MM.1S (cell line): ENCODE results near the gene NME3.

Source experiments
- DNase-seq: peaks from one replicate; pipeline ENCODE4 v3.0.0-alpha.2; 2015
- H2AFZ ChIP-seq: fragments of 300-600 bp; sonication (generic); 2 replicates; pipeline ENCODE4 v1.6.0; 2016; ENCODE audit warnings: antibody characterized with exemption, low read length
- H3F3A ChIP-seq: fragments of 300-600 bp; sonication (generic); 2 replicates; pipeline ENCODE4 v1.6.1; 2016; ENCODE audit warnings: mild to moderate bottlenecking, antibody characterized with exemption, low read length, moderate library complexity, mixed read lengths; ENCODE audit not compliant: insufficient read depth
- H3K27ac ChIP-seq: fragments of 300-600 bp; sonication (generic); 2 replicates; pipeline ENCODE4 v1.5.1; 2016; ENCODE audit warnings: mild to moderate bottlenecking, low read length
- H3K27me3 ChIP-seq: fragments of 300-600 bp; sonication (generic); replicated peaks from 2 replicates; pipeline ENCODE4 v1.6.0; 2016; ENCODE audit warnings: low read length; ENCODE audit not compliant: insufficient read depth
- H3K36me3 ChIP-seq: fragments of 300-600 bp; sonication (generic); replicated peaks from 2 replicates; pipeline ENCODE4 v1.6.1; 2016; ENCODE audit warnings: mild to moderate bottlenecking, low read length, mixed read lengths; ENCODE audit not compliant: insufficient read depth
- H3K4me1 ChIP-seq: fragments of 300-600 bp; sonication (generic); 2 replicates; pipeline ENCODE4 v1.6.1; 2016; ENCODE audit warnings: low read length, mixed read lengths
- H3K4me2 ChIP-seq: fragments of 300-600 bp; sonication (generic); 2 replicates; pipeline ENCODE4 v1.6.0; 2016; ENCODE audit warnings: low read depth, low read length
- H3K4me3 ChIP-seq: fragments of 300-600 bp; sonication (generic); 2 replicates; pipeline ENCODE4 v1.5.1; 2016; ENCODE audit warnings: low read length, mixed read lengths
- H3K79me2 ChIP-seq: fragments of 300-600 bp; sonication (generic); 2 replicates; pipeline ENCODE4 v1.6.1; 2016; ENCODE audit warnings: mixed run types, low read length, mixed read lengths
- H3K9ac ChIP-seq: fragments of 300-600 bp; sonication (generic); 2 replicates; pipeline ENCODE4 v1.6.1; 2016; ENCODE audit warnings: low read length, mixed read lengths
- H3K9me2 ChIP-seq: fragments of 300-600 bp; sonication (generic); replicated peaks from 2 replicates; pipeline ENCODE4 v1.6.1; 2016; ENCODE audit warnings: mild to moderate bottlenecking, low read length, mixed read lengths; ENCODE audit not compliant: insufficient read depth
- H3K9me3 ChIP-seq: fragments of 300-600 bp; sonication (generic); replicated peaks from 2 replicates; pipeline ENCODE4 v1.6.1; 2016; ENCODE audit warnings: mild to moderate bottlenecking, low read length, mixed read lengths; ENCODE audit not compliant: insufficient read depth
- H4K20me1 ChIP-seq: fragments of 300-600 bp; sonication (generic); 2 replicates; pipeline ENCODE4 v1.6.1; 2016; ENCODE audit warnings: mild to moderate bottlenecking, low read length, moderate library complexity, mixed read lengths; ENCODE audit not compliant: insufficient read depth
- CTCF ChIP-seq: fragments of 300-600 bp; sonication (generic); IDR thresholded peaks from 2 replicates; pipeline ENCODE4 v1.5.1; 2016; ENCODE audit warnings: antibody characterized with exemption, low read length, mixed read lengths
- EZH2 ChIP-seq: fragments of 300-600 bp; sonication (generic); optimal IDR thresholded peaks from 2 replicates; pipeline ENCODE3; 2017; ENCODE audit warnings: low read depth, mild to moderate bottlenecking, antibody characterized with exemption, low read length, mixed read lengths
- EZH2phosphoT487 ChIP-seq: fragments of 300-600 bp; sonication (generic); IDR thresholded peaks from 2 replicates; pipeline ENCODE4 v1.6.1; 2018; ENCODE audit warnings: antibody characterized with exemption, low read length

The NME3 gene

GRCh38 chr16:1780677-1781072 is 9.3 kb upstream of the NME3 start:
- Histone ChIP-seq H3K27ac (no peak overlapping the region), H4K20me1 (no peaks in the 10 kb centered on the region), H3K4me1 (peaks cover 4% of the 10 kb centered on the region; the same call in 1 of the 2 replicates), H3K4me3 (no peak overlapping the region), H3K79me2 (peaks cover 56% of the 10 kb centered on the region), H3K9me2 (no peaks in the 10 kb centered on the region), H3F3A (peaks cover 17% of the 10 kb centered on the region; the same call in 1 of the 2 replicates), H3K9ac (no peak overlapping the region), H3K27me3 (no peaks in the 10 kb centered on the region), H2AFZ (no peak overlapping the region), H3K4me2 (peak overlapping the region; percentile 91; the same call in 1 of the 2 replicates), H3K36me3 (no peaks in the 10 kb centered on the region), H3K9me3 (no peaks in the 10 kb centered on the region)
- TF ChIP-seq CTCF (no peak), EZH2 (no peak), EZH2phosphoT487 (no peak)
- DNase-seq: no peak

- Histone ChIP-seq H3K36me3 (no peaks in the 10 kb centered on the region), H3K9me3 (no peaks in the 10 kb centered on the region), H2AFZ (no peak overlapping the region), H3K79me2 (peaks cover 56% of the 10 kb centered on the region), H3K9me2 (no peaks in the 10 kb centered on the region), H3K4me2 (no peak overlapping the region), H3F3A (peaks cover 17% of the 10 kb centered on the region; the same call in 1 of the 2 replicates), H3K27ac (no peak overlapping the region), H4K20me1 (no peaks in the 10 kb centered on the region), H3K4me1 (peaks cover 4% of the 10 kb centered on the region; the same call in 1 of the 2 replicates), H3K4me3 (no peak overlapping the region), H3K9ac (no peak overlapping the region), H3K27me3 (no peaks in the 10 kb centered on the region)
- no peak for TF ChIP-seq EZH2
- no peak for TF ChIP-seq EZH2phosphoT487
- TF ChIP-seq CTCF: no peak
- no peak for DNase-seq
These were observed 8.7 kb upstream of the NME3 start for GRCh38 chr16:1779741-1780676.

GRCh38 chr16:1779234-1779701 is 7.9 kb upstream of the NME3 start:
- H3K27me3 ChIP-seq: no peaks in the 10 kb centered on the region
- H3K4me2 ChIP-seq: no peak overlapping the region
- H4K20me1 ChIP-seq: no peaks in the 10 kb centered on the region
- no peaks in the 10 kb centered on the region for H3K9me3 ChIP-seq
- TF ChIP-seq EZH2: no peak
- TF ChIP-seq CTCF: no peak
- no peak for TF ChIP-seq EZH2phosphoT487
- H3K4me1 ChIP-seq: peaks cover 5% of the 10 kb centered on the region; the same call in 1 of the 2 replicates
- peaks cover 56% of the 10 kb centered on the region for H3K79me2 ChIP-seq
- peaks cover 17% of the 10 kb centered on the region; the same call in 1 of the 2 replicates for H3F3A ChIP-seq
- DNase-seq: no peak
- H3K9me2 ChIP-seq: no peaks in the 10 kb centered on the region
- H3K36me3 ChIP-seq: no peaks in the 10 kb centered on the region
- H3K9ac ChIP-seq: no peak overlapping the region
- no peak overlapping the region for H3K27ac ChIP-seq
- no peak overlapping the region for H3K4me3 ChIP-seq
- no peak overlapping the region for H2AFZ ChIP-seq
